IMR-90 (cell line): ENCODE data around the gene POM121L2.

Source experiments
- CTCF ChIP-seq: conservative IDR thresholded peaks from 2 replicates; pipeline ENCODE4 v1.5.1; 2012; ENCODE audit warnings: mild to moderate bottlenecking, low read depth, low read length, improper control_type of control experiment
- USF2 ChIP-seq: fragments of 150-350 bp; IDR thresholded peaks from 2 replicates; pipeline ENCODE4 v1.6.1; 2017; ENCODE audit warnings: mild to moderate bottlenecking, antibody characterized with exemption, low read length, low read depth

GRCh38 chr6:27286141-27286540 lies 25.9 kb downstream of the POM121L2 start:
- no peak for TF ChIP-seq CTCF
- TF ChIP-seq USF2, result no peak
